NCI-H1048 (cell line): ENCODE measurements around the gene RSPO3.
"Not testable (repeated sequence)": the region's sequence is repeated elsewhere in the genome, so short reads cannot be mapped to it uniquely, and the experiment has no call there.

ENCODE experiments used
- DNase-seq: peaks from one replicate; lab custom pipeline; 2025; lab: John Stamatoyannopoulos, UW

Gene RSPO3

GRCh38 chr6:127205036-127205435 is 86.6 kb downstream of the RSPO3 start:
- no peak for DNase-seq

GRCh38 chr6:127206531-127207095 is 88.1 kb downstream of the RSPO3 start:
- no peak for DNase-seq

GRCh38 chr6:127207591-127208120 is 89.2 kb downstream of the RSPO3 start:
- DNase-seq: no peak

- no peak for DNase-seq
These were observed 92.3 kb downstream of the RSPO3 start for GRCh38 chr6:127210725-127211124.

- no peak for DNase-seq
These were observed 93.9 kb downstream of the RSPO3 start for GRCh38 chr6:127212376-127212775.

- DNase-seq: not testable (repeated sequence)
These were observed 95.6 kb downstream of the RSPO3 start for GRCh38 chr6:127214032-127214431.

- DNase-seq: not testable (repeated sequence)
These were observed 96.1 kb downstream of the RSPO3 start for GRCh38 chr6:127214531-127214930.

GRCh38 chr6:127215931-127216330 is 97.5 kb downstream of the RSPO3 start:
- DNase-seq: no peak

- no peak for DNase-seq
These were observed 98.6 kb downstream of the RSPO3 start for GRCh38 chr6:127216810-127217789.

- no peak for DNase-seq
These were observed 101.4 kb downstream of the RSPO3 start for GRCh38 chr6:127219869-127220268.

- DNase-seq: no peak
These were observed 102.7 kb downstream of the RSPO3 start for GRCh38 chr6:127221201-127221600.

GRCh38 chr6:127222418-127222817 is 103.9 kb downstream of the RSPO3 start:
- no peak for DNase-seq

GRCh38 chr6:127225497-127225896 is 107.0 kb downstream of the RSPO3 start:
- no peak for DNase-seq

GRCh38 chr6:127233819-127234218 is 115.3 kb downstream of the RSPO3 start:
- not testable (repeated sequence) for DNase-seq

GRCh38 chr6:127243501-127243900 is 125.0 kb downstream of the RSPO3 start:
- no peak for DNase-seq
